ENCODE results near the gene IST1.

- TF ChIP-seq EZH2phosphoT487 (IDR thresholded peaks at IDR 0.05; ENCODE audit: low read depth, severe bottlenecking, unreplicated experiment), result no peak
- TF ChIP-seq CTCF (IDR thresholded peaks at IDR 0.05; ENCODE audit: poor library complexity), result no peak
- TF ChIP-seq EZH2 (IDR thresholded peaks at IDR 0.05; ENCODE audit: borderline replicate concordance), result no peak
These were observed 32.5 kb downstream of the IST1 start for GRCh38 chr16:71927787-71928186.
